Brain microvascular endothelial cell (primary cell): ENCODE results near the gene UBR3.
"Not testable (repeated sequence)": the region's sequence is repeated elsewhere in the genome, so short reads cannot be mapped to it uniquely, and the experiment has no call there.

Source experiments
- DNase-seq: peaks from one replicate; pipeline ENCODE4 v3.0.0-alpha.2; 2020
- H3K27ac ChIP-seq: fragments of 250-450 bp; sonication (Bioruptor Pico); 2 replicates; pipeline ENCODE4 v1.5.1; 2020; ENCODE audit warnings: mild to moderate bottlenecking, moderate library complexity
- H3K27me3 ChIP-seq: fragments of 250-450 bp; sonication (Bioruptor Pico); replicated peaks from 2 replicates; pipeline ENCODE4 v1.5.1; 2020; ENCODE audit warnings: mild to moderate bottlenecking
- H3K36me3 ChIP-seq: fragments of 250-450 bp; sonication (Bioruptor Pico); replicated peaks from 2 replicates; pipeline ENCODE4 v1.5.1; 2020; ENCODE audit warnings: mild to moderate bottlenecking
- H3K4me3 ChIP-seq: 2 replicates; pipeline ENCODE4 v1.5.1; 2011; ENCODE audit warnings: low read depth, mild to moderate bottlenecking, control low read depth, low read length, moderate library complexity
- CTCF ChIP-seq: IDR thresholded peaks from 2 replicates; pipeline ENCODE4 v1.5.1; 2011; ENCODE audit warnings: low read depth, mild to moderate bottlenecking, moderate library complexity, low read length, control low read depth, inconsistent platforms; ENCODE audit errors: missing control alignments
- in situ Hi-C: cut with HindIII; loops from 2 replicates; pipeline ENCODE4 v1.10.0; 2017; ENCODE audit warnings: low sequenced_read_pairs, low pct_ligation_motif_present

Gene UBR3

GRCh38 chr2:169860149-169860548 lies 32.9 kb downstream of the UBR3 start:
- H3K27ac ChIP-seq = no peak overlapping the region
- no peak for DNase-seq
- in situ Hi-C loops = no loop called here
- no peaks in the 10 kb centered on the region for H3K36me3 ChIP-seq
- no peaks in the 10 kb centered on the region for H3K27me3 ChIP-seq
- no peak for TF ChIP-seq CTCF
- no peak overlapping the region for H3K4me3 ChIP-seq

- DNase-seq = no peak
- no peak for TF ChIP-seq CTCF
- Histone ChIP-seq H3K36me3 (no peaks in the 10 kb centered on the region), H3K4me3 (no peak overlapping the region), H3K27ac (no peak overlapping the region), H3K27me3 (no peaks in the 10 kb centered on the region)
- in situ Hi-C loops = no loop called here
These were observed 35.6 kb downstream of the UBR3 start for GRCh38 chr2:169862816-169863215.

- TF ChIP-seq CTCF = no peak
- no peak overlapping the region for H3K27ac ChIP-seq
- no peak for DNase-seq
- in situ Hi-C loops = no loop called here
- no peaks in the 10 kb centered on the region for H3K27me3 ChIP-seq
- no peaks in the 10 kb centered on the region for H3K36me3 ChIP-seq
- no peak overlapping the region for H3K4me3 ChIP-seq
These were observed 38.2 kb downstream of the UBR3 start for GRCh38 chr2:169865492-169865891.

GRCh38 chr2:169866230-169866629 lies 39.0 kb downstream of the UBR3 start:
- H3K36me3 ChIP-seq, in situ Hi-C loops, H3K27ac ChIP-seq, DNase-seq, H3K27me3 ChIP-seq, H3K4me3 ChIP-seq: not testable (repeated sequence)

- H3K27me3 ChIP-seq = no peaks in the 10 kb centered on the region
- no peak overlapping the region for H3K4me3 ChIP-seq
- H3K27ac ChIP-seq = no peak overlapping the region
- no peaks in the 10 kb centered on the region for H3K36me3 ChIP-seq
- TF ChIP-seq CTCF = no peak
- DNase-seq = no peak
- in situ Hi-C loops = no loop called here
These were observed 40.3 kb downstream of the UBR3 start for GRCh38 chr2:169867579-169867978.

- H3K27me3 ChIP-seq = no peaks in the 10 kb centered on the region
These were observed 41.7 kb downstream of the UBR3 start for GRCh38 chr2:169868951-169869350.

GRCh38 chr2:169871369-169871768 lies 44.1 kb downstream of the UBR3 start:
- H3K4me3 ChIP-seq, H3K27ac ChIP-seq, H3K27me3 ChIP-seq, H3K36me3 ChIP-seq, in situ Hi-C loops, DNase-seq: not testable (repeated sequence)

More at GRCh38 chr2:169868951-169869350, 41.7 kb downstream of the UBR3 start:
- Histone ChIP-seq H3K4me3 (no peak overlapping the region), H3K27ac (no peak overlapping the region), H3K36me3 (no peaks in the 10 kb centered on the region)
- no peak for DNase-seq
- TF ChIP-seq CTCF = no peak
- in situ Hi-C loops = no loop called here
